PC-3 (cell line): ENCODE measurements around the gene INPPL1. TPM values are rescaled to one million over a fixed set of nuclear protein-coding genes. Genes with fewer than 3 reads are reported as not detected.

Source experiments
- ATAC-seq: fragments of 200-7000 bp; cut with Tn5 transposase; 2 replicates; pipeline ENCODE4 v1.9.1; 2020; ENCODE audit warnings: mild to moderate bottlenecking, moderate library complexity
- BruUV-seq: library from RNA; stranded (reverse); fragments of 400-500 nt; replicated peaks from 2 replicates; lab custom pipeline; 2021; lab: Mats Ljungman, UMichigan
- CTCF ChIA-PET: fragments of 300-600 bp; sonication (Branson Sonifier 250); formaldehyde crosslinking; loops from one replicate; lab custom pipeline; 2022; ENCODE audit warnings: antibody characterized with exemption; lab: Charles Lee
- POLR2A ChIA-PET: fragments of 300-600 bp; sonication (Branson Sonifier 250); formaldehyde crosslinking; loops from one replicate; lab custom pipeline; 2022; ENCODE audit warnings: antibody characterized with exemption; ENCODE audit not compliant: unreplicated experiment; lab: Charles Lee
- DNase-seq: peaks from one replicate; pipeline ENCODE4 v3.0.0-alpha.2; 2015
- H2AFZ ChIP-seq: fragments of 300-600 bp; sonication (generic); 2 replicates; pipeline ENCODE4 v1.6.0; 2016; ENCODE audit warnings: antibody characterized with exemption, low read length
- H3F3A ChIP-seq: fragments of 300-600 bp; sonication (generic); one replicate; pipeline ENCODE4 v1.6.0; 2017; ENCODE audit warnings: antibody characterized with exemption, low read length, control low read depth, mild to moderate bottlenecking; ENCODE audit not compliant: unreplicated experiment
- H3K27ac ChIP-seq: fragments of 300-600 bp; sonication (generic); 2 replicates; pipeline ENCODE4 v1.5.1; 2016; ENCODE audit warnings: mild to moderate bottlenecking, low read length
- H3K27me3 ChIP-seq: fragments of 300-600 bp; sonication (generic); 2 replicates; pipeline ENCODE4 v1.6.1; 2016; ENCODE audit warnings: low read length, mixed read lengths
- H3K36me3 ChIP-seq: fragments of 300-600 bp; sonication (generic); 2 replicates; pipeline ENCODE4 v1.6.1; 2016; ENCODE audit warnings: low read depth, mixed run types, low read length, mixed read lengths
- H3K4me1 ChIP-seq: fragments of 300-600 bp; sonication (generic); 2 replicates; pipeline ENCODE4 v1.5.1; 2016; ENCODE audit warnings: low read length; ENCODE audit not compliant: insufficient read depth
- H3K4me2 ChIP-seq: fragments of 300-600 bp; sonication (generic); 2 replicates; pipeline ENCODE4 v1.6.0; 2016; ENCODE audit warnings: low read length
- H3K4me3 ChIP-seq: fragments of 300-600 bp; sonication (generic); 2 replicates; pipeline ENCODE4 v1.5.1; 2016; ENCODE audit warnings: mild to moderate bottlenecking, low read length, mixed read lengths
- H3K79me2 ChIP-seq: fragments of 300-600 bp; sonication (generic); 2 replicates; pipeline ENCODE4 v1.6.1; 2017; ENCODE audit warnings: low read length, mixed read lengths
- H3K9ac ChIP-seq: fragments of 300-600 bp; sonication (generic); 2 replicates; pipeline ENCODE4 v1.6.0; 2016; ENCODE audit warnings: mild to moderate bottlenecking, low read length
- H3K9me2 ChIP-seq: fragments of 300-600 bp; sonication (generic); replicated peaks from 2 replicates; pipeline ENCODE4 v1.6.1; 2016; ENCODE audit warnings: mixed run types, low read length, mixed read lengths
- H3K9me3 ChIP-seq: fragments of 300-600 bp; sonication (generic); 2 replicates; pipeline ENCODE4 v1.6.1; 2016; ENCODE audit warnings: low read length, mixed read lengths
- H4K20me1 ChIP-seq: fragments of 300-600 bp; sonication (generic); 2 replicates; pipeline ENCODE4 v1.6.1; 2016; ENCODE audit warnings: low read length, mixed read lengths
- CTCF ChIP-seq: fragments of 300-600 bp; sonication (generic); conservative IDR thresholded peaks from 2 replicates; pipeline ENCODE4 v1.5.1; 2017; ENCODE audit warnings: antibody characterized with exemption, low read depth, mild to moderate bottlenecking, low read length
- EZH2 ChIP-seq: fragments of 300-600 bp; sonication (generic); IDR thresholded peaks from one replicate; pipeline ENCODE4 v1.6.1; 2017; ENCODE audit warnings: antibody characterized with exemption, mild to moderate bottlenecking, low read length; ENCODE audit not compliant: unreplicated experiment
- EZH2phosphoT487 ChIP-seq: fragments of 300-600 bp; sonication (generic); IDR thresholded peaks from 2 replicates; pipeline ENCODE4 v1.6.1; 2018; ENCODE audit warnings: mild to moderate bottlenecking, antibody characterized with exemption, low read length, borderline replicate concordance
- intact Hi-C: fragments of 100-400 bp; cut with micrococcal nuclease; formaldehyde crosslinking; loops from 2 replicates; pipeline ENCODE4 v1.9.0; 2023
- total RNA-seq: library from RNA; depleted of rRNA; stranded (reverse); fragments of >200 nt; gene quantifications from 2 replicates; pipeline ENCODE4 v1.2.3, GENCODE V29; 2014

INPPL1 gene
- total RNA-seq, 1 experiment from 2014 or later, result 100 TPM

- POLR2A ChIA-PET, result interaction anchor here (0.6 kb wide), 1 partner anchor 269 kb away, joined by 3 read pairs; no protein-coding TSS in a partner anchor
- no TSS peak for BruUV-seq
Observed at GRCh38 chr11:72217841-72218240, 6.7 kb upstream of the INPPL1 start.

GRCh38 chr11:72218251-72218745, 6.3 kb upstream of the INPPL1 start:
- Histone ChIP-seq H3K4me3 (no peak overlapping the region), H2AFZ (no peak overlapping the region), H3K4me2 (no peak overlapping the region), H3K27ac (no peak overlapping the region), H3K36me3 (no peaks in the 10 kb centered on the region), H3K4me1 (peaks cover 6% of the 10 kb centered on the region), H3F3A (no peaks in the 10 kb centered on the region), H3K9me3 (no peaks in the 10 kb centered on the region), H4K20me1 (no peaks in the 10 kb centered on the region), H3K9me2 (peaks cover 3% of the 10 kb centered on the region; the same call in 1 of the 2 replicates), H3K9ac (no peak overlapping the region), H3K79me2 (no peaks in the 10 kb centered on the region), H3K27me3 (peaks cover 32% of the 10 kb centered on the region)
- intact Hi-C loops, result no loop called here
- ChIA-PET POLR2A (interaction anchor here (0.6 kb wide), 1 partner anchor 269 kb away, joined by 3 read pairs; no protein-coding TSS in a partner anchor), CTCF (no interaction called here)
- DNase-seq (no peak), ATAC-seq (no peak)
- TF ChIP-seq EZH2phosphoT487, result no peak
- TF ChIP-seq CTCF, result no peak
- TF ChIP-seq EZH2, result no peak
- no TSS peak for BruUV-seq

More at GRCh38 chr11:72217841-72218240, 6.7 kb upstream of the INPPL1 start:
- no peak for TF ChIP-seq CTCF
- TF ChIP-seq EZH2phosphoT487, result no peak
- TF ChIP-seq EZH2, result no peak
- H3F3A ChIP-seq, result no peaks in the 10 kb centered on the region
- CTCF ChIA-PET, result no interaction called here
- H3K4me3 ChIP-seq, result no peak overlapping the region
- peaks cover 6% of the 10 kb centered on the region for H3K4me1 ChIP-seq
- no peak overlapping the region for H3K27ac ChIP-seq
- peaks cover 32% of the 10 kb centered on the region for H3K27me3 ChIP-seq
- intact Hi-C loops, result no loop called here
- H2AFZ ChIP-seq, result no peak overlapping the region
- no peak overlapping the region for H3K9ac ChIP-seq
- ATAC-seq, result no peak; the same call in 1 of the 2 replicates
- DNase-seq, result no peak
- H3K9me2 ChIP-seq, result peaks cover 3% of the 10 kb centered on the region; the same call in 1 of the 2 replicates
- no peaks in the 10 kb centered on the region for H4K20me1 ChIP-seq
- H3K79me2 ChIP-seq, result no peaks in the 10 kb centered on the region
- no peaks in the 10 kb centered on the region for H3K36me3 ChIP-seq
- H3K4me2 ChIP-seq, result no peak overlapping the region
- H3K9me3 ChIP-seq, result no peaks in the 10 kb centered on the region

GRCh38 chr11:72220696-72221363, 3.7 kb upstream of the INPPL1 start:
- no peak overlapping the region for H3K4me2 ChIP-seq
- intact Hi-C loops, result no loop called here
- H4K20me1 ChIP-seq, result no peaks in the 10 kb centered on the region
- no peaks in the 10 kb centered on the region for H3K9me2 ChIP-seq
- H2AFZ ChIP-seq, result no peak overlapping the region
- no peaks in the 10 kb centered on the region for H3F3A ChIP-seq
- DNase-seq (no peak), ATAC-seq (no peak)
- no TSS peak for BruUV-seq
- TF ChIP-seq EZH2phosphoT487 (no peak), CTCF (no peak), EZH2 (no peak)
- H3K27me3 ChIP-seq, result peaks cover 18% of the 10 kb centered on the region
- ChIA-PET POLR2A (no interaction called here), CTCF (no interaction called here)
- H3K9ac ChIP-seq, result no peak overlapping the region
- no peaks in the 10 kb centered on the region for H3K36me3 ChIP-seq
- no peaks in the 10 kb centered on the region for H3K9me3 ChIP-seq
- no peak overlapping the region for H3K27ac ChIP-seq
- H3K4me1 ChIP-seq, result peaks cover 14% of the 10 kb centered on the region
- H3K79me2 ChIP-seq, result peaks cover 18% of the 10 kb centered on the region
- no peak overlapping the region for H3K4me3 ChIP-seq
